Omental fat pad (tissue), 4 donors: ENCODE measurements around the gene MC1R. TPM values are rescaled to one million over a fixed set of nuclear protein-coding genes. Genes with fewer than 3 reads are reported as not detected.
"Not testable (repeated sequence)": the region's sequence is repeated elsewhere in the genome, so short reads cannot be mapped to it uniquely, and the experiment has no call there.

ENCODE experiments used
- ATAC-seq: fragments of 150-250 bp; one replicate; pipeline ENCODE4 v1.9.1; 2016; ENCODE audit warnings: mild to moderate bottlenecking, moderate library complexity; ENCODE audit not compliant: low FRiP score
- DNase-seq: peaks from one replicate; pipeline ENCODE4 v3.0.0-alpha.2; 2019; ENCODE audit warnings: low spot score
- CTCF ChIP-seq, 3 donors: fragments of 450-650 bp; IDR thresholded peaks; one replicate each; pipeline ENCODE4 v1.5.1; 2016 to 2017; ENCODE audit warnings: antibody characterized with exemption in 3 of 3, mild to moderate bottlenecking in 3 of 3, moderate library complexity in 2 of 3
- total RNA-seq, 4 donors: library from RNA; depleted of rRNA; stranded (reverse); fragments of >200 nt; gene quantifications; one replicate each; pipeline ENCODE4 v1.1.0, GENCODE V29; 2016

Gene MC1R
- total RNA-seq, 4 donors from 2014 or later: 2.5 to 7.4 (median 6.0) TPM

GRCh38 chr16:89965447-89966225, 47.0 kb downstream of the MC1R start:
- TF ChIP-seq CTCF (IDR thresholded peaks at IDR 0.05): no peak
- no peak for DNase-seq
- no peak for ATAC-seq

GRCh38 chr16:89966756-89967155, 48.1 kb downstream of the MC1R start:
- ATAC-seq: no peak
- DNase-seq: no peak
- TF ChIP-seq CTCF (IDR thresholded peaks at IDR 0.05): no peak

- not testable (repeated sequence) for ATAC-seq, DNase-seq
These were observed 48.8 kb downstream of the MC1R start for GRCh38 chr16:89967436-89967835.

GRCh38 chr16:89968074-89968473, 49.4 kb downstream of the MC1R start:
- ATAC-seq, DNase-seq: not testable (repeated sequence)

- TF ChIP-seq CTCF (IDR thresholded peaks at IDR 0.05): no peak
- DNase-seq (no peak), ATAC-seq (no peak)
These were observed 51.2 kb downstream of the MC1R start for GRCh38 chr16:89969741-89970410.

Other genes with a start within 250 kb of the MC1R start
- 10 to 100 TPM; 32.1 to 46.8 (median 38.3) TPM for gene CDK10, start 232.2 kb upstream of the MC1R start, total RNA-seq
- gene SPATA2L, start 217.2 kb upstream of the MC1R start, total RNA-seq: 10 to 100 TPM in 2 of 4 donors, 1 to 10 TPM in 2; 8.1 to 28.0 (median 17.3) TPM
- 1 to 10 TPM; 5.8 to 9.5 (median 7.8) TPM for gene VPS9D1, start 198.0 kb upstream of the MC1R start, total RNA-seq
- gene ZNF276, start 197.3 kb upstream of the MC1R start, total RNA-seq: 10 to 100 TPM; 20.2 to 45.6 (median 36.6) TPM
- gene FANCA, start 102.2 kb upstream of the MC1R start, total RNA-seq: 1 to 10 TPM; 2.9 to 4.4 (median 3.8) TPM
- 1 to 10 TPM; 2.4 to 4.8 (median 3.2) TPM for gene SPIRE2, start 90.4 kb upstream of the MC1R start, total RNA-seq
- 100 to 1,000 TPM; 123 to 202 (median 160) TPM for gene TCF25, start 45.3 kb upstream of the MC1R start, total RNA-seq
- 10 to 100 TPM in 2 of 4 donors, 1 to 10 TPM in 2; 2.8 to 34.9 (median 10.5) TPM for gene TUBB3, start 4.5 kb downstream of the MC1R start, total RNA-seq
- 10 to 100 TPM; 57.2 to 94.4 (median 80.6) TPM for gene DEF8, start 29.9 kb downstream of the MC1R start, total RNA-seq
- gene DBNDD1, start 100.6 kb downstream of the MC1R start, total RNA-seq: 1 to 10 TPM in 3 of 4 donors, not detected in 1; 1.4 to 5.0 (median 3.5) TPM
- not detected for gene PRDM7, start 158.5 kb downstream of the MC1R start, total RNA-seq